ENCODE measurements around the gene TMEM126B.

Gene TMEM126B

GRCh38 chr11:85682330-85683305 lies 54.2 kb downstream of the TMEM126B start:
- DNase-seq (ENCODE audit: low read depth): peak; percentile 54

DNA sequence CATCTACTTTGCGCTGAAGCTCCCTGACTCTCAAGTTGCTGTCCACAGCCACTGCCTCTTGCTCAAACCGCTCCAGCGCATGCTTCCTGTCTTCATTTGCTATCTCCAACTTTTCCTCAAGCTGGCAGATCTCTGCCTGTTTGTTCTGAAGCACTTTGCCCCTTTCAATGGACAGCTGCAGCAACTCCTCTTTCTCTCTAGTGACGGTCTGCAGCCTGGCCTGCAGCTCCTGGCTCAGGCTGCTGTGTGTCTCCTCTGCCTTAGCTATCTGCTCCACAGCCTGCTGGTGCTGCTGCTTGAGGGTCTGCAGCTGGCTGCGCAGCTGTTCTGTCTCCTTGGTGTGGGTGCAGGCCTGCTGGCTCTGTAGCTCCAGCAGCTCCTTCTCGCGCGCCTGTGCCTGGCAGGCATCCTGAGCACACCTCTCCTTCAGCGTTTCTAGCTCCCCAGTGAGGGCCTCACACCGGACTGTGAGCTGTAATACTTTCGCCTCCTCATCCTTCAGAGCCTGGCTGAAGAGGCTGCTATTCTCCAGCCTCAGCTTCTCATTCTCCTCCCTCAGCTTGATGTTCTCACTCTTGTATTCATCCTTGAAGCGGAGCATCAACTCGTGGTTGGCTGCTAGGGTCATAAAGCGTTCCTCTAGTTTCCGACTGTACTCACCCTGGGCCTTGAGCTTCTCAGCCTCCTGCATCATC lies 56.9 kb downstream of the TMEM126B start:
- no peak for DNase-seq (ENCODE audit: low read depth)

GRCh38 chr11:85685820-85686459 lies 57.5 kb downstream of the TMEM126B start, which contains the start of gene CCDC89:
CCDC89 (minus strand) TSS chr11:85686195; CDS start chr11:85686130, 65 bp downstream.
- no peak for DNase-seq (ENCODE audit: low read depth)

Measured in activated T-cell treated with anti-CD3 and anti-CD28 coated beads for 1 hour (primary cell).